ENCODE results near the gene ADAM17. TPM values are rescaled to one million over a fixed set of nuclear protein-coding genes. Genes with fewer than 3 reads are reported as not detected.

Gene ADAM17
- total RNA-seq, 2 experiments from 2014 or later, result 14.2 to 15.9 TPM

DNA sequence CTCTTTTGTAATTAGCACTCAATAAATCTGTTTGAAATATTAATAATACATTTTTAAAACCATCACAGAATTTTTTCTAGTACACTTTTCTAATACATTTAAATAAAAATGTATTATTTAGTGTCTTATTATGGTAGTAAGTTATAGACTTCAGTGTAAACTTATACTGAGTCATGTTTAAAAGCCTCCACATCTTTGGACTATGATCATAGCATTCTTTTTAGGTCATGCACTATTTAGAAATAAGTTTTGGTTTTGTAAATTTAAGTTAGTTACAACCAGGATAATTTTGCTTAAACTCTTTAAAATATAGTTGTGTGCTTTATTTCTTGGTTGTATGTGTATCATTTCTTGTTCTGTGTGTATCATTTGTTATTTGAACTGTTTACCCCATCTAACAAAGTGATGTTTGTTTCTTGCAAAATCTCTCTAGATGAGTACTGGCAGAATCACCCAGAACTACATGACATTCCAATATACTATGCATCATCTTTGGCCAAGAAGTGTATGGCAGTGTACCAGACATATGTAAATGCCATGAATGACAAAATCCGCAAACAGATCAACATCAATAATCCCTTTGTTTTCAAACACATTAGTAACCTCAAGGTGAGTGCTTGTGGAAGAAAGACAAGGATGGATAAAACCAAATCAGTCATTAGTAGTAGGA lies 115.4 kb downstream of the ADAM17 start:
- CTCF ChIA-PET, result no interaction called here
- Mint-ChIP-seq H3K4me3 (no peak overlapping the region), H3K9me3 (no peaks in the 10 kb centered on the region), H3K36me3 (ENCODE audit: low read depth) (peaks cover 45% of the 10 kb centered on the region), H3K27me3 (no peaks in the 10 kb centered on the region), H3K27ac (no peak overlapping the region), H3K4me1 (ENCODE audit: low read depth) (peaks cover 4% of the 10 kb centered on the region)
- intact Hi-C loops (cut with micrococcal nuclease), result no loop called here
- POLR2A ChIA-PET, result no interaction called here
- TF ChIP-seq CTCF (IDR thresholded peaks at IDR 0.05), result no peak
- ATAC-seq (no peak), DNase-seq (no peak)

- no peak for TF ChIP-seq CTCF (IDR thresholded peaks at IDR 0.05)
- peaks cover 44% of the 10 kb centered on the region for H3K36me3 Mint-ChIP-seq (ENCODE audit: low read depth)
- ChIA-PET POLR2A (no interaction called here), CTCF (no interaction called here)
- H3K27ac Mint-ChIP-seq, result no peak overlapping the region
- no peaks in the 10 kb centered on the region for H3K4me1 Mint-ChIP-seq (ENCODE audit: low read depth)
- ATAC-seq, result no peak
- DNase-seq, result no peak
- intact Hi-C loops (cut with micrococcal nuclease), result no loop called here
- H3K27me3 Mint-ChIP-seq, result no peaks in the 10 kb centered on the region
- H3K9me3 Mint-ChIP-seq, result no peaks in the 10 kb centered on the region
- H3K4me3 Mint-ChIP-seq, result no peak overlapping the region
These were observed 116.1 kb downstream of the ADAM17 start for GRCh38 chr2:9439536-9439935.

Other genes starting within 250 kb of the ADAM17 start
- 100 to 1,000 TPM; 111 to 117 TPM for gene ITGB1BP1, start 132.3 kb downstream of the ADAM17 start, total RNA-seq
- gene CPSF3, start 132.2 kb downstream of the ADAM17 start, total RNA-seq, result 10 to 100 TPM; 72.2 to 73.0 TPM
- gene IAH1, start 81.3 kb downstream of the ADAM17 start, total RNA-seq, result 10 to 100 TPM; 64.9 to 67.3 TPM
- 100 to 1,000 TPM; 341 to 368 TPM for gene YWHAQ, start 75.2 kb upstream of the ADAM17 start, total RNA-seq

Measured in activated CD8-positive, alpha-beta T cell treated with anti-CD3 and anti-CD28 coated beads for 36 hours (primary cell).